ENCODE measurements around the gene HAND2.
A peak's percentile ranks its signal among the peaks of the same experiment; 100 is the strongest.

HAND2 gene

GRCh38 chr4:173514641-173515217, 15.3 kb downstream of the HAND2 start:
- peaks cover 92% of the 10 kb centered on the region for H3K27me3 ChIP-seq (ENCODE audit: insufficient read depth, low read length, poor library complexity)
- WGBS (ENCODE audit: extremely low coverage, insufficient coverage, low lambda C conversion rate) = no CpG with 5 or more reads among the region's 4 CpGs

DNA sequence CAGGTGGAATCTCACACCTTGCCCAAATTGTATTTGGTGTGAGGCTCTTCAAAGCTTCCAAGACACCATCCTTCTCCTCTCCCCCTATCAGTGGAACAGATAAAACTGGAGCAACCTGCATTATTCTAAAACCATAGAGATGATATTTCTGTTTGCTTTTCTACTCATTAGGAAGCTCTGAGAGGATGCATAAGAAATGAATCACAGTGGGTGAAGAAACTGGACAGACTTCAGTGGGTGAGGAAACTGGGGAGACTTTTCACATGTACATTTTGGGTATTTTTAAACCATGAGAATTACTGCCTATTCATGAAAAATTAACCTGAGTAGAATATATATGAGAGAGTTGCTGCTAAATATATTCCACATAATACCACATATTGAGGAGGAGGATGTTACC, 16.4 kb downstream of the HAND2 start:
- Histone ChIP-seq H3K36me3 (ENCODE audit: control insufficient read depth, insufficient read depth, low read length) (no peaks in the 10 kb centered on the region), H2BK120ac (ENCODE audit: low read depth, low read length) (no peak overlapping the region), H3K4me3 (ENCODE audit: low read length) (no peak overlapping the region), H3K27me3 (ENCODE audit: insufficient read depth, low read length, poor library complexity) (peaks cover 93% of the 10 kb centered on the region), H4K8ac (ENCODE audit: low read depth, low read length) (no peak overlapping the region), H2BK15ac (replicated peaks; ENCODE audit: low read depth) (no peak overlapping the region), H2BK5ac (ENCODE audit: low read length) (no peak overlapping the region), H3K18ac (ENCODE audit: low read length) (no peak overlapping the region), H3K4ac (ENCODE audit: low read depth, low read length) (no peak overlapping the region), H2AK5ac (ENCODE audit: low read length) (no peak overlapping the region), H3K79me1 (ENCODE audit: low read length) (no peaks in the 10 kb centered on the region), H3K9ac (ENCODE audit: low read length) (no peak overlapping the region), H3K4me1 (ENCODE audit: control insufficient read depth, low read depth, low read length) (peaks cover 4% of the 10 kb centered on the region), H3K27ac (ENCODE audit: low read depth, low read length) (no peak overlapping the region), H3K23ac (ENCODE audit: low read length) (no peak overlapping the region), H3K79me2 (ENCODE audit: control insufficient read depth, insufficient read depth, low read length) (no peaks in the 10 kb centered on the region), H3K56ac (ENCODE audit: low read length) (no peak overlapping the region), H4K5ac (ENCODE audit: low read length) (no peak overlapping the region), H3K4me2 (ENCODE audit: low read length) (no peak overlapping the region)
- no peak for DNase-seq

More at GRCh38 chr4:173514641-173515217, 15.3 kb downstream of the HAND2 start:
- no peak overlapping the region for H4K5ac ChIP-seq (ENCODE audit: low read length)
- no peak overlapping the region for H2BK15ac ChIP-seq (replicated peaks; ENCODE audit: low read depth)
- no peak overlapping the region for H3K4me2 ChIP-seq (ENCODE audit: low read length)
- H3K4ac ChIP-seq (ENCODE audit: low read depth, low read length) = no peak overlapping the region
- H4K8ac ChIP-seq (ENCODE audit: low read depth, low read length) = no peak overlapping the region
- H3K79me2 ChIP-seq (ENCODE audit: control insufficient read depth, insufficient read depth, low read length) = no peaks in the 10 kb centered on the region
- no peak overlapping the region for H2BK120ac ChIP-seq (ENCODE audit: low read depth, low read length)
- H3K27ac ChIP-seq (ENCODE audit: low read depth, low read length) = no peak overlapping the region
- no peaks in the 10 kb centered on the region for H3K36me3 ChIP-seq (ENCODE audit: control insufficient read depth, insufficient read depth, low read length)
- H3K18ac ChIP-seq (ENCODE audit: low read length) = no peak overlapping the region
- peaks cover 2% of the 10 kb centered on the region for H3K4me1 ChIP-seq (ENCODE audit: control insufficient read depth, low read depth, low read length)
- no peak overlapping the region for H2BK5ac ChIP-seq (ENCODE audit: low read length)
- no peak overlapping the region for H2AK5ac ChIP-seq (ENCODE audit: low read length)
- no peak overlapping the region for H3K23ac ChIP-seq (ENCODE audit: low read length)
- no peak for DNase-seq
- H3K79me1 ChIP-seq (ENCODE audit: low read length) = no peaks in the 10 kb centered on the region
- no peak overlapping the region for H3K4me3 ChIP-seq (ENCODE audit: low read length)
- H3K56ac ChIP-seq (ENCODE audit: low read length) = no peak overlapping the region
- no peak overlapping the region for H3K9ac ChIP-seq (ENCODE audit: low read length)

- no peak overlapping the region for H3K9ac ChIP-seq (ENCODE audit: low read length)
- no peak overlapping the region for H3K4me2 ChIP-seq (ENCODE audit: low read length)
- H4K8ac ChIP-seq (ENCODE audit: low read depth, low read length) = no peak overlapping the region
- H3K79me2 ChIP-seq (ENCODE audit: control insufficient read depth, insufficient read depth, low read length) = no peaks in the 10 kb centered on the region
- H2AK5ac ChIP-seq (ENCODE audit: low read length) = no peak overlapping the region
- H3K79me1 ChIP-seq (ENCODE audit: low read length) = no peaks in the 10 kb centered on the region
- no peaks in the 10 kb centered on the region for H3K36me3 ChIP-seq (ENCODE audit: control insufficient read depth, insufficient read depth, low read length)
- no peak overlapping the region for H4K5ac ChIP-seq (ENCODE audit: low read length)
- no peak overlapping the region for H2BK120ac ChIP-seq (ENCODE audit: low read depth, low read length)
- peaks cover 90% of the 10 kb centered on the region for H3K27me3 ChIP-seq (ENCODE audit: insufficient read depth, low read length, poor library complexity)
- no peak overlapping the region for H3K23ac ChIP-seq (ENCODE audit: low read length)
- no peak overlapping the region for H2BK15ac ChIP-seq (replicated peaks; ENCODE audit: low read depth)
- no peak overlapping the region for H3K4me3 ChIP-seq (ENCODE audit: low read length)
- WGBS (ENCODE audit: extremely low coverage, insufficient coverage, low lambda C conversion rate) = no CpG with 5 or more reads among the region's 3 CpGs
- H3K27ac ChIP-seq (ENCODE audit: low read depth, low read length) = no peak overlapping the region
- H2BK5ac ChIP-seq (ENCODE audit: low read length) = no peak overlapping the region
- H3K56ac ChIP-seq (ENCODE audit: low read length) = no peak overlapping the region
- no peak overlapping the region for H3K18ac ChIP-seq (ENCODE audit: low read length)
- no peak overlapping the region for H3K4ac ChIP-seq (ENCODE audit: low read depth, low read length)
- H3K4me1 ChIP-seq (ENCODE audit: control insufficient read depth, low read depth, low read length) = peaks cover 4% of the 10 kb centered on the region
- no peak for DNase-seq
Measured at GRCh38 chr4:173511787-173512361, 18.2 kb downstream of the HAND2 start.

DNA sequence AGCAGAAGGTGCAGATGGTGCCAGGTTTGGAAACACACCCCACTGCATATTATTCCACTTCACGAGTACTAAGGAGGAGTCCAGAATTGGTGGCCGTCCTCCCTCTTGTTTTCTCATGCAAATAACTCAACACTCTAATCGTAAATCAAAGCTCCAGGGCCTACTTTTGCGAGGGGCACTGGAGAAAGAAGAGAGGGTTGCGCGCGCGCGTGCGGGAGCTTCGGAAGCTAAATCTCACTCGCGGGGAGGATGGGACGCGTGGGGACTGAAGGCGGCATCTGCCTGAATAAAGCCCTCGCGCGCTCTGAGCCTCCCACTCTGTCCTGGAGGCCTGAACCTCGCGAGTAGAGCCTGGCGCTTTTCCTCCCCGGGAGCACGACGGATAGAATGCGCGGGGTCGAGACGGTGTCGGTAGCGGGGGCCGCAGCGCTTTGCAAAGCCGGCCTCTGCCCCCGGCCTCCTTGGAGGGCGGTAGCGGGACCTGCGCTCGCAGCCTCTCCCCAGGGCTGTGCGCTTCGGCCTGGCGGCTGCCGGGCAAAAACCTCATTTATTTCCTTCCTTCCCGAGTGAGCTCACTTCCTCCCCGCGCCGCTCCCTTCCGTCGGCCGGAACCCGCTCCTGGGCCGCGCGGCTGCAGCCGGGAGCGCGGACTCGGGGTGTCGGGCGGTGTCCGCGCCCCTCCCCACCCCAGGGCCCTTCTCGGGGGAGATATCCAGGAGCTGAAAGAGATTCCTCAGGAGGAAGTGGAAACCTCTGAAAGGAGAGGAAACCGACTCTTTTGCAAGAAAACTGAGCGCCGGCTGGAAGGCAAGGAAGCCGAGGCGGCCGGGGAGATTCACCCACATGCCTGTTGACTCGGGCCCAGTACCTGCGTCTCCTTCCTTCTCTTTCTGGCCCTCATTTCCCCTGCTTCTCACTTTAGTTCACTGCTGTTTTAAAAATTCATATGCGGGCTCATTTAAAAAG, 20.7 kb downstream of the HAND2 start:
- H2AK5ac ChIP-seq (ENCODE audit: low read length) = no peak overlapping the region
- no CpG with 5 or more reads among the region's 72 CpGs for WGBS (ENCODE audit: extremely low coverage, insufficient coverage, low lambda C conversion rate)
- peak overlapping the region; percentile 64 for H3K4me2 ChIP-seq (ENCODE audit: low read length)
- H3K56ac ChIP-seq (ENCODE audit: low read length) = peak overlapping the region; percentile 79
- H4K5ac ChIP-seq (ENCODE audit: low read length) = no peak overlapping the region
- H2BK120ac ChIP-seq (ENCODE audit: low read depth, low read length) = no peak overlapping the region
- H3K27me3 ChIP-seq (ENCODE audit: insufficient read depth, low read length, poor library complexity) = peaks cover 88% of the 10 kb centered on the region
- peak overlapping the region; percentile 56 for H3K9ac ChIP-seq (ENCODE audit: low read length)
- no peaks in the 10 kb centered on the region for H3K36me3 ChIP-seq (ENCODE audit: control insufficient read depth, insufficient read depth, low read length)
- peak overlapping the region; percentile 26 for H3K4me3 ChIP-seq (ENCODE audit: low read length)
- H3K79me2 ChIP-seq (ENCODE audit: control insufficient read depth, insufficient read depth, low read length) = no peaks in the 10 kb centered on the region
- peaks cover 4% of the 10 kb centered on the region for H3K4me1 ChIP-seq (ENCODE audit: control insufficient read depth, low read depth, low read length)
- no peak overlapping the region for H2BK5ac ChIP-seq (ENCODE audit: low read length)
- H2BK15ac ChIP-seq (replicated peaks; ENCODE audit: low read depth) = no peak overlapping the region
- no peak overlapping the region for H3K27ac ChIP-seq (ENCODE audit: low read depth, low read length)
- H3K23ac ChIP-seq (ENCODE audit: low read length) = no peak overlapping the region
- no peaks in the 10 kb centered on the region for H3K79me1 ChIP-seq (ENCODE audit: low read length)
- H3K18ac ChIP-seq (ENCODE audit: low read length) = peak overlapping the region; percentile 9
- peak; percentile 70 for DNase-seq
- H3K4ac ChIP-seq (ENCODE audit: low read depth, low read length) = no peak overlapping the region
- H4K8ac ChIP-seq (ENCODE audit: low read depth, low read length) = no peak overlapping the region

- no peaks in the 10 kb centered on the region for H3K79me1 ChIP-seq (ENCODE audit: low read length)
- H2BK15ac ChIP-seq (replicated peaks; ENCODE audit: low read depth) = no peak overlapping the region
- H3K9ac ChIP-seq (ENCODE audit: low read length) = peak overlapping the region; percentile 56
- DNase-seq = peak; percentile 37
- H3K23ac ChIP-seq (ENCODE audit: low read length) = no peak overlapping the region
- no peak overlapping the region for H4K5ac ChIP-seq (ENCODE audit: low read length)
- H3K27ac ChIP-seq (ENCODE audit: low read depth, low read length) = no peak overlapping the region
- no peak overlapping the region for H3K18ac ChIP-seq (ENCODE audit: low read length)
- no peak overlapping the region for H4K8ac ChIP-seq (ENCODE audit: low read depth, low read length)
- peak overlapping the region; percentile 25 for H3K56ac ChIP-seq (ENCODE audit: low read length)
- H2AK5ac ChIP-seq (ENCODE audit: low read length) = no peak overlapping the region
- H3K4ac ChIP-seq (ENCODE audit: low read depth, low read length) = no peak overlapping the region
- H2BK120ac ChIP-seq (ENCODE audit: low read depth, low read length) = no peak overlapping the region
- H3K79me2 ChIP-seq (ENCODE audit: control insufficient read depth, insufficient read depth, low read length) = no peaks in the 10 kb centered on the region
- H3K4me3 ChIP-seq (ENCODE audit: low read length) = no peak overlapping the region
- WGBS (ENCODE audit: extremely low coverage, insufficient coverage, low lambda C conversion rate) = no CpG with 5 or more reads among the region's 34 CpGs
- H3K4me1 ChIP-seq (ENCODE audit: control insufficient read depth, low read depth, low read length) = peaks cover 4% of the 10 kb centered on the region
- H3K27me3 ChIP-seq (ENCODE audit: insufficient read depth, low read length, poor library complexity) = peaks cover 90% of the 10 kb centered on the region
- peak overlapping the region; percentile 64 for H3K4me2 ChIP-seq (ENCODE audit: low read length)
- no peak overlapping the region for H2BK5ac ChIP-seq (ENCODE audit: low read length)
- H3K36me3 ChIP-seq (ENCODE audit: control insufficient read depth, insufficient read depth, low read length) = no peaks in the 10 kb centered on the region
Measured at GRCh38 chr4:173508386-173509035, 21.5 kb downstream of the HAND2 start.
